Fibroblast of the aortic adventitia (primary cell): Measurements from ENCODE around the gene ZBTB21. TPM values are rescaled to one million over a fixed set of nuclear protein-coding genes. Genes with fewer than 3 reads are reported as not detected.
"Not testable (repeated sequence)": the region's sequence is repeated elsewhere in the genome, so short reads cannot be mapped to it uniquely, and the experiment has no call there.

Source experiments
- DNase-seq: peaks from one replicate; pipeline ENCODE4 v3.0.0-alpha.2; 2010; ENCODE audit warnings: low read depth
- H3K4me3 ChIP-seq: 2 replicates; pipeline ENCODE4 v1.5.1; 2011; ENCODE audit warnings: low read depth, mild to moderate bottlenecking, control low read depth, low read length, moderate library complexity
- CTCF ChIP-seq: IDR thresholded peaks from 2 replicates; pipeline ENCODE4 v1.5.1; 2011; ENCODE audit warnings: mild to moderate bottlenecking, low read length, control low read depth, inconsistent platforms; ENCODE audit not compliant: insufficient read depth
- total RNA-seq: library from RNA; depleted of rRNA; stranded (reverse); fragments of >200 nt; gene quantifications from 2 replicates; pipeline ENCODE4 v1.2.3, GENCODE V29; 2012; ENCODE audit warnings: low replicate concordance

The ZBTB21 gene
- total RNA-seq, 1 donor: 15.4 TPM

- no peak overlapping the region for H3K4me3 ChIP-seq
- TF ChIP-seq CTCF: no peak
- DNase-seq: no peak
Observed at GRCh38 chr21:41965461-41966013, 44.6 kb downstream of the ZBTB21 start.

GRCh38 chr21:41965045-41965444 is 45.1 kb downstream of the ZBTB21 start:
- no peak overlapping the region for H3K4me3 ChIP-seq
- DNase-seq: no peak
- TF ChIP-seq CTCF: no peak

GRCh38 chr21:41964171-41964570 is 46.0 kb downstream of the ZBTB21 start:
- TF ChIP-seq CTCF: no peak
- DNase-seq: no peak
- no peak overlapping the region for H3K4me3 ChIP-seq

- no peak for DNase-seq
- no peak for TF ChIP-seq CTCF
- H3K4me3 ChIP-seq: no peak overlapping the region
Observed at GRCh38 chr21:41962425-41962966, 47.7 kb downstream of the ZBTB21 start.

GRCh38 chr21:41961753-41962152 is 48.4 kb downstream of the ZBTB21 start:
- no peak for TF ChIP-seq CTCF
- H3K4me3 ChIP-seq: no peak overlapping the region
- DNase-seq: no peak

- TF ChIP-seq CTCF: no peak
- DNase-seq: peak; percentile 4
Observed at GRCh38 chr21:41961282-41961701, 48.9 kb downstream of the ZBTB21 start.

GRCh38 chr21:41960386-41960785 is 49.8 kb downstream of the ZBTB21 start:
- H3K4me3 ChIP-seq: no peak overlapping the region
- TF ChIP-seq CTCF: no peak
- no peak for DNase-seq

More at GRCh38 chr21:41961282-41961701, 48.9 kb downstream of the ZBTB21 start:
- H3K4me3 ChIP-seq: no peak overlapping the region

GRCh38 chr21:41959697-41960096 is 50.5 kb downstream of the ZBTB21 start:
- not testable (repeated sequence) for DNase-seq, H3K4me3 ChIP-seq
